Tibial nerve (tissue), 4 donors: ENCODE measurements around the gene B4GALNT1. TPM values are rescaled to one million over a fixed set of nuclear protein-coding genes. Genes with fewer than 3 reads are reported as not detected.
"Not testable (repeated sequence)": the region's sequence is repeated elsewhere in the genome, so short reads cannot be mapped to it uniquely, and the experiment has no call there.

Source experiments
- DNase-seq, 2 donors: peaks; one replicate each; pipeline ENCODE4 v3.0.0-alpha.2; 2019; ENCODE audit warnings: low spot score in 2 of 2
- H3K27ac ChIP-seq, 4 donors: fragments of 200-600 bp; sonication (generic) in 3 of 4; one replicate each; pipeline ENCODE4 v1.5.1; 2017 to 2019; ENCODE audit warnings: mild to moderate bottlenecking in 1 of 4
- H3K27me3 ChIP-seq, 2 donors: fragments of 200-600 bp; sonication (generic) in 1 of 2; one replicate each; pipeline versions ENCODE4 v1.5.1 to v1.6.0; 2017 to 2019
- H3K36me3 ChIP-seq, 3 donors: fragments of 200-600 bp; sonication (generic); one replicate each; pipeline ENCODE4 v1.5.1; 2018 to 2019
- H3K4me1 ChIP-seq, 4 donors: fragments of 200-600 bp; sonication (generic) in 3 of 4; one replicate each; pipeline ENCODE4 v1.5.1; 2017 to 2019
- H3K4me3 ChIP-seq, 4 donors: fragments of 200-600 bp; sonication (generic) in 3 of 4; one replicate each; pipeline ENCODE4 v1.5.1; 2017 to 2019; ENCODE audit warnings: mild to moderate bottlenecking in 1 of 4, moderate library complexity in 1 of 4
- H3K9me3 ChIP-seq, 4 donors: fragments of 200-600 bp; sonication (generic) in 3 of 4; one replicate each; pipeline ENCODE4 v1.5.1; 2017 to 2019
- EP300 ChIP-seq, 2 donors: sonication (generic); formaldehyde crosslinking; IDR thresholded peaks; one replicate each; pipeline ENCODE4 v1.6.1; 2017; ENCODE audit warnings: antibody characterized with exemption in 2 of 2, mild to moderate bottlenecking in 1 of 2
- POLR2A ChIP-seq, 2 donors: fragments of 450-650 bp; IDR thresholded peaks; one replicate each; pipeline ENCODE4 v1.6.1; 2017; ENCODE audit warnings: antibody characterized with exemption in 2 of 2, mild to moderate bottlenecking in 2 of 2, moderate library complexity in 2 of 2
- WGBS, 2 donors: methylation state at CpG; one replicate each; pipeline ENCODE4 v1.1.5; 2018; 5-methylcytosine and 5-hydroxymethylcytosine counted together
- total RNA-seq, 4 donors: library from RNA; depleted of rRNA; stranded (reverse); fragments of >200 nt; gene quantifications; one replicate each; pipeline ENCODE4 v1.1.0, GENCODE V29; 2016
- TF ChIP-seq, protein P1 (sequence below), 5 experiments: fragments of 200-600 bp in 3 of 5; fragments of 450-650 bp in 2 of 5; sonication (generic) in 3 of 5; IDR thresholded peaks; one replicate each; pipeline ENCODE4 v1.5.1; 2016 to 2019; ENCODE audit warnings: antibody characterized with exemption in 5 of 5, mild to moderate bottlenecking in 3 of 5, moderate library complexity in 2 of 5

Gene B4GALNT1
- total RNA-seq, 4 donors from 2014 or later: 14.5 to 43.8 (median 16.8) TPM

DNA sequence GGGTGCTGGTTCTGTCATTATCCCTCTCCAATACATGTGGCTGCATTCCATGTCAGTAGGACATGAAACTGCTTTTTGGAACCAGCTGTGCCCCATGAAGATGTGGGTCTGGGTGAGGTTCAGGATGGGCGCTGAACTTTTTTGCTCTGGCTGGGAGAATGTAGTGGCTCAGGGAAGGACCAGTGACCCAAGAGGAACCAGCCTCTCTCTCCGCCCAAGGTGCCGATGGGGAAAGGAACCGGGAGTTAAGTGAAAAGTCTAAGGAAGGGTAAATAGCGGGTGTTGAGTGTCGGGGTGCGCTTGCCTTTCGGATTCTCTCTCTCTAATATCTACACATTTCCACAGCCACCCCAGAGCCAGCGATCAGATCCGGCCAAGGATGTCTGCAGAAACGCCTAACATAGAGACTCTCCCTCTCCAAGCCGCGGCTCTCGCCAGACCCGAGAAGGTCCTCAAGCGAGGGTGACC, 14.0 kb downstream of the B4GALNT1 start:
- no peak overlapping the region for H3K4me3 ChIP-seq
- peaks cover 0 to 39% of the 10 kb centered on the region in 2 donors for H3K27me3 ChIP-seq
- H3K4me1 ChIP-seq: peaks cover 0 to 39% (median 16%) of the 10 kb centered on the region in 4 donors
- H3K9me3 ChIP-seq: no peaks in the 10 kb centered on the region
- WGBS, 2 donors: 57 to 64% methylated on average over 16 of the region's 16 CpGs
- no peak for TF ChIP-seq POLR2A (IDR thresholded peaks at IDR 0.05)
- H3K27ac ChIP-seq: no peak overlapping the region
- peaks cover 0 to 39% (median 0%) of the 10 kb centered on the region in 3 donors for H3K36me3 ChIP-seq
- DNase-seq: no peak

DNA sequence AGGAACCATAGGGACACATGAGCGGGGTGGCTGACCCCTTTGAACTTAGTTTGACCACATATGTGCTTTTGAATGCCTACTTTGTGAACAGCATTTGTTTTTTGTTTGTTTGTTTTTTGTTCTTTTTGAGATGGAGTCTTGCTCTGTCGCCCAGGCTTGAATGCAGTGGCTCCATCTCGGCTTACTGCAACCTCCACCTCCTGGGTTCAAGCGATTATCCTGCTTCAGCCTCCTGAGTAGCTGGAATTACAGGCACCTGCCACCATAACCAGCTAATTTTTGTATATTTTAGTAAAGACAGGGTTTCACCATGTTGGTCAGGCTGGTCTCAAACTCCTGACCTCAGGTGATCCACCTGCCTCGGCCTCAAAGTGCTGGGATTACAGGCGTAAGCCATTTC, 14.6 kb downstream of the B4GALNT1 start:
- peaks cover 0 to 39% of the 10 kb centered on the region in 2 donors for H3K27me3 ChIP-seq
- WGBS, 2 donors: 91% methylated on average over 6 of the region's 6 CpGs
- not testable (repeated sequence) for H3K27ac ChIP-seq, DNase-seq, H3K9me3 ChIP-seq, H3K4me3 ChIP-seq
- H3K36me3 ChIP-seq: peaks cover 0 to 43% (median 0%) of the 10 kb centered on the region in 3 donors
- peaks cover 0 to 45% (median 19%) of the 10 kb centered on the region in 4 donors for H3K4me1 ChIP-seq

DNA sequence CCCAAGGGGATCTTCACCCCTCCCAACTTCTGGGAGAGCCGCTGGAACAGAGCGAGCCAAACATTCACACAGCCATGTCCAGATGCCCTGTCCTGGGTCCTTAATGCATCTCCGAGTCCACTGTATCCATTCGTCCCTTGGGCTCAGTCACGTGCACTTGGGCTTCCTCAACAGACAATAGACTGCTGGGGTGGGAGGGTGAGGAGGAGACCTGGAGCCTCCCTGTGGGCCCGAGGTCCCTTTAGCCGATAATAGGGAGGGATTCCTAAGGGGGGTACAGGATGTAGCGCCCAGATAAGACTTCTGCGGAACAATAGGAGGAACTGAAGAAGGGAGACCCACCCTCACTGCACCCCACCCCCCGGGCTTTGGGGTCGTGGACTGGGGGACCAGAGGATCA, 15.1 kb downstream of the B4GALNT1 start:
- H3K4me1 ChIP-seq: peaks cover 0 to 50% (median 19%) of the 10 kb centered on the region in 4 donors
- H3K4me3 ChIP-seq: no peak overlapping the region
- H3K27me3 ChIP-seq: peaks cover 0 to 39% of the 10 kb centered on the region in 2 donors
- peaks cover 0 to 43% (median 0%) of the 10 kb centered on the region in 3 donors for H3K36me3 ChIP-seq
- H3K27ac ChIP-seq: no peak overlapping the region
- 61 to 62% methylated on average over 10 to 11 of the region's 11 CpGs for WGBS, 2 donors
- no peaks in the 10 kb centered on the region for H3K9me3 ChIP-seq
- TF ChIP-seq POLR2A (IDR thresholded peaks at IDR 0.05): no peak
- no peak for TF ChIP-seq EP300 (IDR thresholded peaks at IDR 0.05)
- TF ChIP-seq, protein P1, sequence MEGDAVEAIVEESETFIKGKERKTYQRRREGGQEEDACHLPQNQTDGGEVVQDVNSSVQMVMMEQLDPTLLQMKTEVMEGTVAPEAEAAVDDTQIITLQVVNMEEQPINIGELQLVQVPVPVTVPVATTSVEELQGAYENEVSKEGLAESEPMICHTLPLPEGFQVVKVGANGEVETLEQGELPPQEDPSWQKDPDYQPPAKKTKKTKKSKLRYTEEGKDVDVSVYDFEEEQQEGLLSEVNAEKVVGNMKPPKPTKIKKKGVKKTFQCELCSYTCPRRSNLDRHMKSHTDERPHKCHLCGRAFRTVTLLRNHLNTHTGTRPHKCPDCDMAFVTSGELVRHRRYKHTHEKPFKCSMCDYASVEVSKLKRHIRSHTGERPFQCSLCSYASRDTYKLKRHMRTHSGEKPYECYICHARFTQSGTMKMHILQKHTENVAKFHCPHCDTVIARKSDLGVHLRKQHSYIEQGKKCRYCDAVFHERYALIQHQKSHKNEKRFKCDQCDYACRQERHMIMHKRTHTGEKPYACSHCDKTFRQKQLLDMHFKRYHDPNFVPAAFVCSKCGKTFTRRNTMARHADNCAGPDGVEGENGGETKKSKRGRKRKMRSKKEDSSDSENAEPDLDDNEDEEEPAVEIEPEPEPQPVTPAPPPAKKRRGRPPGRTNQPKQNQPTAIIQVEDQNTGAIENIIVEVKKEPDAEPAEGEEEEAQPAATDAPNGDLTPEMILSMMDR (IDR thresholded peaks at IDR 0.05): no peak
- no peak for DNase-seq

DNA sequence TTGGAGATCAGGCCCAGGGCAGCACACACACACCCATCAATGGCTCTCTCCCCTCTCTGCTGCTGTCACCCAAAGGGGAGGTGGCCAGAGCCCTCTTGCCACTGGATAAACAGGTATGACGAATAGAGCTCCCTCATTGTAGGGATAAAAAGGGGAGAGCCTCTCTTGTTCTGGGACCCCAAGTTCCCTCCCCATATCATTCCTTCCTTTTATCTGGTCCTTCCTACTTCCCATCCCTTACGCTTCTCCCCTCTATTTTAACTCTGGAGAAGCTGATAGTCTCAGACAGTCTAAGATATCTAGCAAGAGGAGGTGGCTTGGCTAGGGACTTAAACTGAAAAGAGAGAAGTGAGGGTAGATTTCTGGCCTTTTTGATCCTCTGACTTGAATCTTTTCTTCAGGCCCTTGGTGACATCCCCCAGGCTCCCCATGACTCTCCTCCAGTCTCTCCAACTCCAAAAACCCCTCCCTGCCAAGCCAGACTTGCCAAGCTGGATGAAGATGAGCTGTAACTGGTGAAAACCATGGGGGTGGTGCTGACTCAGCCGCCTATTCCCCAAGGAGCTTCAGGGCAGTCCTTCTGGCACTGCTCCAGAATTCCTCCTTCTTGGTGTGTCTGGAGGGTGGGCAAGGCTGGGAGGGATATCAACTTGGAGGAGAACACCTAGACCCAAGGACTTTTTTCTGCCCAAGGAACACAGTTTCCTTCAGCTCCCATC, 16.5 kb downstream of the B4GALNT1 start:
- H3K27ac ChIP-seq: no peak overlapping the region
- H3K9me3 ChIP-seq: no peaks in the 10 kb centered on the region
- H3K36me3 ChIP-seq: peaks cover 0 to 43% (median 0%) of the 10 kb centered on the region in 3 donors
- H3K4me1 ChIP-seq: peaks cover 0 to 58% (median 19%) of the 10 kb centered on the region in 4 donors
- 74 to 79% methylated on average over 3 of the region's 3 CpGs for WGBS, 2 donors
- peaks cover 0 to 26% of the 10 kb centered on the region in 2 donors for H3K27me3 ChIP-seq
- no peak overlapping the region for H3K4me3 ChIP-seq
- TF ChIP-seq EP300 (IDR thresholded peaks at IDR 0.05) (no peak), POLR2A (IDR thresholded peaks at IDR 0.05) (no peak)
- TF ChIP-seq, protein P1 (IDR thresholded peaks at IDR 0.05): no peak
- no peak for DNase-seq

DNA sequence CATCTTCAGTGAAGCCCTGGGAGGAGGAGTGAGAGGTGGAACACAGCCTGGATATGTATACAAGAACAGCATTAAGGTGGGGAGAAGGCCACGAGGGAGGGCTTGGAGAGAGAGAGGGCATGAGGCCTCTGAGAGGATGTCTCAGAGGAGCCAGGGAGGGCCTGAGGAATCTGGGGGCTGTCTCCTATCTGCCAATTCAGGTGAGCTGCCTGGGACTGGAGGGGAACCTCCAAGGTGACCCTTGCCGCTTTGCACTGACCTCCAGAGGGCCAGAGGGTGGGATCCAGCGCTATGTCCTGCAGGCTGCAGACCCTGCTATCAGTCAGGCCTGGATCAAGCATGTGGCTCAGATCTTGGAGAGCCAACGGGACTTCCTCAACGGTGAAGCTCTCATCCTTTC, 17.4 kb downstream of the B4GALNT1 start:
- Histone ChIP-seq H3K9me3 (no peaks in the 10 kb centered on the region), H3K36me3 (peaks cover 0 to 43% (median 0%) of the 10 kb centered on the region in 3 donors), H3K4me3 (no peak overlapping the region), H3K27ac (no peak overlapping the region), H3K27me3 (peaks cover 0 to 16% of the 10 kb centered on the region in 2 donors), H3K4me1 (peaks cover 0 to 58% (median 12%) of the 10 kb centered on the region in 4 donors)
- DNase-seq: no peak
- WGBS, 2 donors: 74 to 91% methylated on average over 4 to 5 of the region's 5 CpGs
- TF ChIP-seq, protein P1 (IDR thresholded peaks at IDR 0.05): no peak
- TF ChIP-seq POLR2A (IDR thresholded peaks at IDR 0.05) (no peak), EP300 (IDR thresholded peaks at IDR 0.05) (no peak)

DNA sequence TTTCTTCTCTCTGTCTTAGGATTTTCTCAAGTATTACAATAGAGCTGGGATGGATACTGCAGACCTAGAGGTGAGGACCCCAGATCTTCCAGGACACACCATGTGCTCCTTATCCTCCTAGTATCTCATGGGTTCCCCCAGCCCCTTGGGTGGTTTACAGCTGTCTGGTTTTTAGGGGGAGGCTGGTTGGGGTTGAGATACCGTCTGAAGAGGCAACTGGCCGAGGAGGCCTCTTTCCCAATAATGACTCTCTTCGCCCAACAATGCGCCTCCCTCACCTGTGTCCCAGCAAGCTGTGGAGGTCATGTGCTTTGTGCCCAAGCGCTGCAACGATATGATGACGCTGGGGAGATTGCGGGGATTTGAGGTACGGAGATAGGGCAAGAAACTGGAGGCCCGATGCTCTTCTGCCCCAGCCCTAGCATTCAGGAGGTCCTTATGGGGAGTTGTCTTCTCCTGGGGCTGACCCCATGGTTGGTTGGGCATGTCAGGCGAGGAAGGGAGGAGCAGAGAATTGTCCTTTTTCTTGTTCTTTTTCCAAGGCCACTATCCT, 18.0 kb downstream of the B4GALNT1 start:
- Histone ChIP-seq H3K27me3 (peaks cover 0 to 10% of the 10 kb centered on the region in 2 donors), H3K4me3 (no peak overlapping the region), H3K36me3 (peaks cover 0 to 43% (median 0%) of the 10 kb centered on the region in 3 donors), H3K4me1 (peaks cover 0 to 62% (median 11%) of the 10 kb centered on the region in 4 donors), H3K9me3 (no peaks in the 10 kb centered on the region), H3K27ac (no peak overlapping the region)
- WGBS, 2 donors: 82 to 84% methylated on average over 11 of the region's 11 CpGs
- DNase-seq: no peak
- TF ChIP-seq EP300 (IDR thresholded peaks at IDR 0.05): no peak
- TF ChIP-seq, protein P1 (IDR thresholded peaks at IDR 0.05): no peak
- TF ChIP-seq POLR2A (IDR thresholded peaks at IDR 0.05): no peak
